ENCODE data around the gene MIS12. TPM values are rescaled to one million over a fixed set of nuclear protein-coding genes. Genes with fewer than 3 reads are reported as not detected.

The MIS12 gene
- total RNA-seq, result 22.9 to 23.0 TPM (median 23.0 TPM) in 3 replicates

GRCh38 chr17:5486206-5487124 is at the start of gene MIS12:
Gene MIS12, plus strand, starts transcription at chr17:5486566. Its CDS starts 2,297 bp downstream, at chr17:5488863.
- Mint-ChIP-seq H3K27me3 (ENCODE audit: low read depth) (no peaks in the 10 kb centered on the region), H3K36me3 (peaks cover 29% of the 10 kb centered on the region), H3K4me1 (peaks cover 44% of the 10 kb centered on the region), H3K4me3 (peak within 1 kb of the TSS; percentile 96), H3K9me3 (no peaks in the 10 kb centered on the region), H3K27ac (peak within 1 kb of the TSS; percentile 99)
- DNase-seq (ENCODE audit: low spot score in 2 of 2, unreplicated experiment in 2 of 2), result peak; percentile 94 to 96
- no peak for TF ChIP-seq CTCF (IDR thresholded peaks at IDR 0.05; ENCODE audit: unreplicated experiment)

- no peak for TF ChIP-seq CTCF (IDR thresholded peaks at IDR 0.05; ENCODE audit: unreplicated experiment)
- DNase-seq (ENCODE audit: low spot score in 2 of 2, unreplicated experiment in 2 of 2), result no peak
- Mint-ChIP-seq H3K4me3 (peak overlapping the region; percentile 78), H3K9me3 (no peaks in the 10 kb centered on the region), H3K36me3 (peaks cover 24% of the 10 kb centered on the region), H3K27me3 (ENCODE audit: low read depth) (no peaks in the 10 kb centered on the region), H3K4me1 (peaks cover 15% of the 10 kb centered on the region), H3K27ac (peak overlapping the region; percentile 90)
Observed at GRCh38 chr17:5437721-5438317, 48.5 kb upstream of the MIS12 start.

GRCh38 chr17:5438716-5439445 is 47.5 kb upstream of the MIS12 start, which contains the start of gene C1QBP:
Gene C1QBP, minus strand, starts transcription at chr17:5439155. Its CDS starts 82 bp downstream, at chr17:5439073.
- H3K4me3 Mint-ChIP-seq, result peak within 1 kb of the TSS; percentile 78
- peak; percentile 99 for TF ChIP-seq CTCF (IDR thresholded peaks at IDR 0.05; ENCODE audit: unreplicated experiment)
- peaks cover 22% of the 10 kb centered on the region for H3K36me3 Mint-ChIP-seq
- peaks cover 15% of the 10 kb centered on the region for H3K4me1 Mint-ChIP-seq
- DNase-seq (ENCODE audit: low spot score in 2 of 2, unreplicated experiment in 2 of 2), result peak; percentile 80 to 97
- H3K27me3 Mint-ChIP-seq (ENCODE audit: low read depth), result no peaks in the 10 kb centered on the region
- no peaks in the 10 kb centered on the region for H3K9me3 Mint-ChIP-seq
- H3K27ac Mint-ChIP-seq, result peak within 1 kb of the TSS; percentile 90

GRCh38 chr17:5439446-5439764 is 47.0 kb upstream of the MIS12 start:
- Mint-ChIP-seq H3K27ac (peak overlapping the region; percentile 82), H3K9me3 (no peaks in the 10 kb centered on the region), H3K27me3 (ENCODE audit: low read depth) (no peaks in the 10 kb centered on the region), H3K36me3 (peaks cover 22% of the 10 kb centered on the region), H3K4me1 (peaks cover 15% of the 10 kb centered on the region), H3K4me3 (peak overlapping the region; percentile 78)
- TF ChIP-seq CTCF (IDR thresholded peaks at IDR 0.05; ENCODE audit: unreplicated experiment), result peak; percentile 45
- DNase-seq (ENCODE audit: low spot score in 2 of 2, unreplicated experiment in 2 of 2), result no peak

GRCh38 chr17:5443728-5444127 is 42.6 kb upstream of the MIS12 start:
- no peak for DNase-seq (ENCODE audit: low spot score in 2 of 2, unreplicated experiment in 2 of 2)
- Mint-ChIP-seq H3K27me3 (ENCODE audit: low read depth) (no peaks in the 10 kb centered on the region), H3K4me3 (no peak overlapping the region), H3K36me3 (peaks cover 31% of the 10 kb centered on the region), H3K27ac (no peak overlapping the region), H3K4me1 (peaks cover 3% of the 10 kb centered on the region), H3K9me3 (no peaks in the 10 kb centered on the region)
- TF ChIP-seq CTCF (IDR thresholded peaks at IDR 0.05; ENCODE audit: unreplicated experiment), result no peak

Data from mesothelial cell of epicardium (in vitro differentiated cells).